ENCODE measurements around the gene IQSEC2.

The IQSEC2 gene

DNA sequence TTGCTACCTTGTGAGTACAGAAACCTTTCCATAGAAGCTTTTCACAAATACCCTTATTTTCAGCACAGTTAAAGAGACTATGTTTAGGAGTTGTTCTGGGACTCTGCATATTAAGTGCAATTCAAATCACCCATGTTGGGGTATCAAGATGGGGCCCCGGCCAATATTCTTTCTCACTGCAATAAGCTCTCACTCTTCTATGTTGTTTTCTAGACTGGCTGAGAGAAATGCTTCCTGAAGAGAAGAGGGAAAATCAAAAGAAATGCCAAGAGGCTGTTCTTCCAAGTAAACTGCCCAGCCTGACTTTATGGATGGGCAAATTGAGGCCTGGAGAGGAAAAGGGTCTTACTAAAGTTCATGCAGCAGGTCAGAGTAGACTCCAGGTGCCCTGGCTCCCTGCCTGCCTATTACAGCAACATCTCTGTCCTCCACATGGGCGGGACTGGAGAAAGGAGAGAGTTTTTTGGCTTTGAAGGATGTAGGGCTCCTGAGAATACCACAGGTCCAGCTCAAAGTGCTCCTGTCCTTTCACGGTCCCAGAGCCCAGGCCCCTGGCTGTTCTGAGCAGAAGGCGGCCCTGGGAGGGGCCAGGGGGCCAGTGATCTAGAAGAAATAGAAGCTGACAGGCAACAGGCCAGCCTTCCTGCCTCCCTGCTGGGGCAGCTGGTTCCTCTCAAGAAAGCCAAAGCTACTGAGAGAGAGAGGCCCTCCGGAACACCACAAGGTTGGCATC, 745 bp upstream of the IQSEC2 start:
- DNase-seq (ENCODE audit: insufficient read length) (no peak), FAIRE-seq (no peak)
- TF ChIP-seq POLR2A (IDR thresholded peaks at IDR 0.05; ENCODE audit: low read depth, low read length) (no peak), POLR2AphosphoS5 (IDR thresholded peaks at IDR 0.05; ENCODE audit: low read depth, low read length) (no peak), TAF1 (IDR thresholded peaks at IDR 0.05; ENCODE audit: borderline replicate concordance, low read depth, low read length) (no peak)

DNA sequence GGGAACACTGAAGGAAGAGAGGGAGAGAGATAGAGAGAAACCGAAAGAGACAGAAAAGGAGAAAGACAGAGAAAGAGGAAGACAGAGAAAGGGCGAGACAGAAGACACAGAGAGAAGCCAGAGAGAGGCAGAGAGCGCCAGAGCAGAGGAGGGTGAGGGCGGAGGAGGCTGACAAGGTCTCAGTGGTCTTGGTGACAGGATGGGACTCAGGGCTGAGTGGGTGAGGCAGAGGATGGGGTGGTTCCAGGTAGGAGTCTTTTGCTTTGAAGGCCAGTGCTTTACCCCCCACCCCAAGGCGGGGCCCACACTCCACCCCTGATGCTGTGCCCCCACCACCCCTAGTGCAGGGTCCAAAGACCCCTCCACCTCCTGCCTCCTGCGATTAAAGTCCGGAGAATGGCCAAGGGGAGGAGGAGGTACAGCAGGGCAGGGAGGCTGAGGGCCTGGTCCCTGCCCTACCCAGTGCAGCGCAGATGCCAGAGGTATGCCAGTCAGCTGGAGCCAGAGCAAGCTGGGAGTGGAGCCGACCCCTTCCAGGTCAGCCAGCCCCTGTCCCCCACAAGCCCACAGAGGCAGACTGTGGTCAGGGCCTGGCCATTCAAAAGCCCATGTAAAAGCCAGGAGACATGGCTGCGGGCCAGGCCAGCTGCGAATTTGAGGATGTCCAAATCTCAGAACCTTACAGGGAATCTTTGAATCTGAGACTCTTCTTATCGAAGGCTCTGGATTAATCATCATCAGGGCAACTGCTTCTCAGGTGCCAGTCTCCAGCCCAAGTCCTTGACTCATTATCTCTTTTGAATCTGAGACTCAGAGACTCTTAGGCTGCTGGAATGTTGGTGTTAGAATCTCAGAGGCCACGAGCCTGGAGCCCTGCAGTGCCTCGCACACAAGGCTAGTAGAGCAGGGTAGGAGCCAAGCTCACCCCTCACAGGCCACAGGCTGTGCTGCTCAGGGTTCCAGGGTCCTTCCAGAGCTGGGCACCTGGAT, 758 bp downstream of the IQSEC2 start:
- no peak for TF ChIP-seq TAF1 (IDR thresholded peaks at IDR 0.05; ENCODE audit: borderline replicate concordance, low read depth, low read length)
- no peak for TF ChIP-seq POLR2AphosphoS5 (IDR thresholded peaks at IDR 0.05; ENCODE audit: low read depth, low read length)
- no peak for TF ChIP-seq POLR2A (IDR thresholded peaks at IDR 0.05; ENCODE audit: low read depth, low read length)
- FAIRE-seq (no peak), DNase-seq (ENCODE audit: insufficient read length) (no peak)

DNA sequence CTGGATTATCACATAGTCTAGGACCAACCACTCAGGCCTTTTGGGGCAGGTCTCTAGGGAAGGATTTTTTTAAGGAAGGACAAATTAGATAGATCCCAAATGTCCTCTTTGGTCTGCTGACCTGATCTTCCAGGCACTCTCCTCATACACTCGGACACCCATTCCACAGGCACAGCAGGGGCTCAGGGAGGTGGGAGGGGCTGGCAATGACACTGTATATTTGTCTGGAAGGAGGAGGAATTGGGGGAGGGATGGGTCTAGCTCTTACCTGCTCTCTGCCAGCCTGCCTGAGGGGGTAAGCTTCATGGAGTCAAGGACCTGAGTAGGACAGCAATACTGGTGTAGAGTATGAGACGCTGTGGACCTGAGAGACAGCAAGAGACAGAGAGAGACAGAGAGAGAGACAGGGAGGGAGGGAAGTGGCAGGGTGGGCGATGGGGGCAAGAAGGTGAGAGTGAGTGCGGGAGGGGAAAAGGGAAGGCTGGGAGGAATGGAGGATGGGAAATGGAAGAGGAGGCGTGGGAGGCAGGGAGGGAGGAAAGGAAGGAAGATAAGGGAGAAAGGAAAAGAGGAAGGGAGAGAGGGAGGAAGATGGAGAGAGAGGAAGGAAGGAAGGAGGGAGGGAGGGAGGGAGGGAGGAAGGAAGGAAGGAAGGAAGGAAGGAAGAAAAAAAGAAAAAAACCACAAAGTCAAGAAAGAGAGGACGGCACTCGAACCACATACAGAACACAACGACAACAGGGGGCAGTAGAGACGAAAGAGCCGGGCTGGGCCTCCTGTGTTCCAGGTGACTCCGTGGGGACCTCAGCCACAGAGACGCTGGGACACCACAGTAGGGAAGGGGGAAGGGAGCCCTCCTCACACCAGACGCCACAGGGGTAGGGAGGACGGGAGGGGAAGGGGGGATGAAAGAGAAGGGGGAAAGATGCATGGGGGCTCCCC, 1.8 kb downstream of the IQSEC2 start:
- DNase-seq (ENCODE audit: insufficient read length) (no peak), FAIRE-seq (no peak)
- TF ChIP-seq POLR2A (IDR thresholded peaks at IDR 0.05; ENCODE audit: low read depth, low read length), result no peak
- TF ChIP-seq TAF1 (IDR thresholded peaks at IDR 0.05; ENCODE audit: borderline replicate concordance, low read depth, low read length), result no peak
- no peak for TF ChIP-seq POLR2AphosphoS5 (IDR thresholded peaks at IDR 0.05; ENCODE audit: low read depth, low read length)

DNA sequence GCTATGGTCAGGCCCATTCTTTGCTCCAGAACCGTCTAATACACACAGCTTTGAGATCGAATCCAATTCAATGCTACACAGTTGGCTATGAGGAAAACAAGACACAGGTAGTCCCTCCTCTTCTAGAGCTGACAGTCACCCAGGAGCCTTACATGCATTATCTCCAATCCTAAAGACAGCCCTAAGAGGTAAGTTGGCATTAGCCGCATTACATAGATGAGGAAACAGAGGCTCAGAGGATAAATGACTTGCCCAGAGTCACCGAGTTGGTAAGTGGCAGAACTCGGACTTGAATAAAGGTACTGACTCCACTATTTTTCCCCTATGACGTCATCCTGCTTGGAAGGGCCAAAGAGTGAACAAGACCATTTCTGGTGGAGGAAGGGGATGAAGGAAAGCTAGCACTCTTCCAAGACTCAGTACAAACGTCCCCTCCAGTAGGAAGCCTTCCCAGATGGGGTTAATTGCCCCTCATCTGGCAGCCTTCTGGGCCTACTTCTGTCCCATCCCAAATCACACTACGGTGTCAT, 8.5 kb downstream of the IQSEC2 start:
- DNase-seq (ENCODE audit: insufficient read length), result no peak
- FAIRE-seq, result no peak
- TF ChIP-seq POLR2A (IDR thresholded peaks at IDR 0.05; ENCODE audit: low read depth, low read length) (no peak), TAF1 (IDR thresholded peaks at IDR 0.05; ENCODE audit: borderline replicate concordance, low read depth, low read length) (no peak), POLR2AphosphoS5 (IDR thresholded peaks at IDR 0.05; ENCODE audit: low read depth, low read length) (no peak)

DNA sequence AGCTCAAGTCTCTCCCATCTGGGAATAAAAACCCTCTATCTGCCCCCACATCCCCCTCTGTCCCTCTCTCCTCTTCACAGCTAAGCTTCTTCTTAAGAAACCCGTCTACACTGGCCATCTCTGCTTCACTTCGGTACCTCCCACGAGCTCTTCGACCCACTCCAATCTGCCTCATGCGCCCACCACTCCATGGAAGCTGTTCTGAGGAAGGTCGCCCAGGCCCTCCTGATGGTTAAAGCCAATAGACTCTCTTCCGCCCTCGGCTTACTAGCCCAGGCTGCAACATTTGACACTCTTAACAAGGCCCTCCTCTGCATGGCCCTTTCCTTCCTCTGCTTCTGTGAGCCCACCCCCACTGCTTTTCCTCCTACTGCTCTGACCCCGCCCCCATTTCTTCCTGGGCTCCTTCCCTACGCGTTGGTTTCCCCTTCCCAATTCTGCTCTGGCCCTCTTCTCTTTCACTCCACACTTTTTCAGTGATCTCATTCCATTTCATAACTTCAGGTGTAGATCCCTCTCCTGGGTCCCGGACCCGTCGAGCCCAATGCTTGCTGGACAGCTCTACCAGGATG, 11.8 kb downstream of the IQSEC2 start:
- TF ChIP-seq POLR2AphosphoS5 (IDR thresholded peaks at IDR 0.05; ENCODE audit: low read depth, low read length), result no peak
- TF ChIP-seq POLR2A (IDR thresholded peaks at IDR 0.05; ENCODE audit: low read depth, low read length), result no peak
- no peak for TF ChIP-seq TAF1 (IDR thresholded peaks at IDR 0.05; ENCODE audit: borderline replicate concordance, low read depth, low read length)
- FAIRE-seq (no peak), DNase-seq (ENCODE audit: insufficient read length) (no peak)

DNA sequence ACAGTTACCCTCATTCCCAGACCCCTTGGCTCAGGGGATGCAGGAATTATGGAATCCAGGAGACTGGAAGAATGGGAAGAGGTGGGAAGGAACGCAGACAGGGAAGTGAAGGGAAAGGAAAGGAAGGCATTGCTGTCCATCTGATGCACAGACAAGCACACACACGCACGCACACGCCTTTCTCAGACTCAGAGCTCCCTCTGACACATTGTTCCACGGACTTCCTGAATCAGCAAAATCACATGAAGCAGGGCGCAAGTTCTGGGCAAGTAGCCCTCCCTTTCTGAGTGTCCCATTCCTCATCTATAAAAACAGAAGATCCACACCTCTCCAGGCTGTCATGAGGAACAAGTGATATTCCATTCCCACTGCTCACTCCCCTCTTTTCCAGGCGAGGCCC, 13.2 kb downstream of the IQSEC2 start:
- DNase-seq (ENCODE audit: insufficient read length) (no peak), FAIRE-seq (no peak)
- no peak for TF ChIP-seq POLR2AphosphoS5 (IDR thresholded peaks at IDR 0.05; ENCODE audit: low read depth, low read length)
- TF ChIP-seq TAF1 (IDR thresholded peaks at IDR 0.05; ENCODE audit: borderline replicate concordance, low read depth, low read length), result no peak
- no peak for TF ChIP-seq POLR2A (IDR thresholded peaks at IDR 0.05; ENCODE audit: low read depth, low read length)

DNA sequence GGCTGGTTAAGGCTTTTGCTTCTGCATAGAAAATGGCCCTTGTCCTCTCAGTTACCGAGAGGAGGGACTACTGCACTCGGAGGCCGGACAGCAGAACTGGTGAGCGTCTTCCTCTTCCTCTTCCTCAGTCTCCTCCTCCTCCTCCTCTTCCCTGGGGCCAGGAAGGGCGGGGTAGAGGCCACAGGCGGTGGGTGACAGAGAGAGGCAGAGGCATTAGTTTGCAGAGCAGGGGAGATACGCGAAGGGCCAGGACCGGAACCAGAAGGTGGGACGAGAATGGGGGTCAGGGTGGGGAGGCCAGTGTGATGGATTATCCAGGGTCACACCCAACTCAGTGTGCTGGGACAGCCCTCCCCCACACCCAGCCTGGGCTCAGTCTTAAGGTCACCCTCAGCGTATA, 14.5 kb downstream of the IQSEC2 start:
- no peak for TF ChIP-seq POLR2AphosphoS5 (IDR thresholded peaks at IDR 0.05; ENCODE audit: low read depth, low read length)
- no peak for TF ChIP-seq POLR2A (IDR thresholded peaks at IDR 0.05; ENCODE audit: low read depth, low read length)
- no peak for TF ChIP-seq TAF1 (IDR thresholded peaks at IDR 0.05; ENCODE audit: borderline replicate concordance, low read depth, low read length)
- FAIRE-seq (no peak), DNase-seq (ENCODE audit: insufficient read length) (no peak)

DNA sequence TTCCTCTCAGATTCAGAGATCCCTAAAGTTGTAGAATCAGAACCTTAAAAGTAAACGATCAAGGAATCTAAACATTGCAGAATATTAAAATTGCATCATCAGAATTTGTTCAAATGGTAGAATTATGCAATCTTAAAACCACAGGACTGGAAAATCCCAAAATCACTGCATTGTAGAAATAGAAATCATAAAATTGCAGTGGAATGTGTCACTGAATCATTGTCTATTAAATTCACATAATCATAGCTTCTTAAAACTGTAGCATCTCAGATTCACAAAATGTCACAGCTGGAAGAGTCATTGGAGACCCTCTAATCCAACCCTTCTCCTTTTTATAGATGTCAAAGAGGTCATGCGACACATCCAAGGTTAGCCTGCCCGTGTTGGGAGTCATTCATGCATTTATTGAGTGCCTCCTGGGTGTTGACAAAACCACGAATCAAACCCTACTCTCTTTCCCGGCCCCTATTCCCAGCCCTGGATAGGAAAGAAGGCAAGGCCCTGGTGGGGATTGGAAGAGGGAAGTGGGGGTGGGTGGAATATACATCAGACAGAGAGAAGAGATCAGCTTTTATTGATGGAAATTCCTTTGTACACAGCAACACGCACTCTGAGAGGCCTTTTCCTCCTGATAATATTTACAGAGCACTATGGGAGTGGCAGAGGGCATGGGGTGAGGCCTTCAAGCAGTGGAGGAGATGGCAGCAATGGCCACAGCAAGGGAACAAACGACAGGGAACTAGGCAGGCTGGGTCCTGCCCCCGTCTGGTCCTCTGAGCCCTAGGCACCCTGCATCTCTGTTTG, 15.4 kb downstream of the IQSEC2 start:
- TF ChIP-seq POLR2AphosphoS5 (IDR thresholded peaks at IDR 0.05; ENCODE audit: low read depth, low read length) (no peak), POLR2A (IDR thresholded peaks at IDR 0.05; ENCODE audit: low read depth, low read length) (no peak), TAF1 (IDR thresholded peaks at IDR 0.05; ENCODE audit: borderline replicate concordance, low read depth, low read length) (no peak)
- DNase-seq (ENCODE audit: insufficient read length), result no peak
- no peak for FAIRE-seq

DNA sequence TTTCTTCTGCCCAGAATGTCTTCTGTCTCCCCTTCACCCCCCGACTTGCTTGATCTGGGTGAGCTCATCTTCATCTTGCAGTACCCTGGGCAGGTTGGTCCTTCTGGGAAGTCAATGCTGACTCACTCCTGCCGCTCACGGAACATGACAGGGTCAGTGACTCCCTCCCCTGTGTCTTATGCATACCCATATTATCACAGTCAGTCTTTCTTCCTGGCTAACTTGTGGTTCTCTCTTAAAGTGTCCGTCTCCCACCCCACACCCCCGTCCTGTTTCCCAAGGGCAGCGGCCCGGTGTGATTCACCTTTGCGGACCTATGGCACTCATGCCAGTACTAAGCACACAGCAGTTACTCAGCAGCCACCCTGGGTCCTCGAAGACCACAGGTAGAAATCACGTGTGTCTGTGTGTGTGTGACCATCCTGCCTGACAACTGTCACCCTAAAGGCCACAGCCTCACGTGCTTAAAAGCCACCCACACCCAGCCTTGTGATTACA, 17.7 kb downstream of the IQSEC2 start:
- no peak for TF ChIP-seq POLR2A (IDR thresholded peaks at IDR 0.05; ENCODE audit: low read depth, low read length)
- TF ChIP-seq TAF1 (IDR thresholded peaks at IDR 0.05; ENCODE audit: borderline replicate concordance, low read depth, low read length), result no peak
- no peak for TF ChIP-seq POLR2AphosphoS5 (IDR thresholded peaks at IDR 0.05; ENCODE audit: low read depth, low read length)
- DNase-seq (ENCODE audit: insufficient read length), result no peak
- FAIRE-seq, result no peak

Data from GM12892 (cell line).